Hepatocyte (in vitro differentiated cells): ENCODE measurements around the gene CDC6. TPM values are rescaled to one million over a fixed set of nuclear protein-coding genes. Genes with fewer than 3 reads are reported as not detected.
"Not testable (repeated sequence)": the region's sequence is repeated elsewhere in the genome, so short reads cannot be mapped to it uniquely, and the experiment has no call there.

Experiments used
- DNase-seq: peaks from one replicate; pipeline ENCODE4 v3.0.0-alpha.2; 2016; ENCODE audit warnings: low spot score
- H2AFZ ChIP-seq: fragments of 200-600 bp; sonication (generic); 2 replicates; pipeline ENCODE4 v1.6.0; 2016; ENCODE audit warnings: antibody characterized with exemption, mild to moderate bottlenecking
- H3K27ac ChIP-seq: fragments of 200-600 bp; sonication (generic); 2 replicates; pipeline ENCODE4 v1.5.1; 2016; ENCODE audit warnings: mild to moderate bottlenecking
- H3K27me3 ChIP-seq: fragments of 200-600 bp; sonication (generic); 2 replicates; pipeline ENCODE4 v1.6.1; 2016
- H3K36me3 ChIP-seq: fragments of 200-600 bp; sonication (generic); replicated peaks from 2 replicates; pipeline ENCODE4 v1.5.1; 2016; ENCODE audit warnings: low read depth; ENCODE audit not compliant: insufficient read depth
- H3K4me1 ChIP-seq: fragments of 200-600 bp; sonication (generic); 2 replicates; pipeline ENCODE4 v1.5.1; 2016; ENCODE audit warnings: mild to moderate bottlenecking, moderate library complexity; ENCODE audit not compliant: insufficient read depth
- H3K4me2 ChIP-seq: fragments of 200-600 bp; sonication (generic); 2 replicates; pipeline ENCODE4 v1.6.0; 2016
- H3K4me3 ChIP-seq: fragments of 200-600 bp; sonication (generic); 2 replicates; pipeline ENCODE4 v1.5.1; 2016; ENCODE audit warnings: mild to moderate bottlenecking
- H3K79me2 ChIP-seq: fragments of 200-600 bp; sonication (generic); 2 replicates; pipeline ENCODE4 v1.6.0; 2017; ENCODE audit warnings: mild to moderate bottlenecking
- H3K9me2 ChIP-seq: fragments of 200-600 bp; sonication (generic); replicated peaks from 2 replicates; pipeline ENCODE4 v1.6.0; 2017; ENCODE audit warnings: mild to moderate bottlenecking; ENCODE audit not compliant: insufficient read depth
- H3K9me3 ChIP-seq: fragments of 200-600 bp; sonication (generic); 2 replicates; pipeline ENCODE4 v1.5.1; 2016; ENCODE audit warnings: low read depth, mild to moderate bottlenecking
- H4K20me1 ChIP-seq: fragments of 200-600 bp; sonication (generic); 2 replicates; pipeline ENCODE4 v1.6.0; 2016; ENCODE audit warnings: mild to moderate bottlenecking; ENCODE audit not compliant: insufficient read depth, poor library complexity, severe bottlenecking
- CTCF ChIP-seq: fragments of 200-600 bp; sonication (generic); IDR thresholded peaks from 2 replicates; pipeline ENCODE4 v1.5.1; 2016; ENCODE audit warnings: antibody characterized with exemption, mild to moderate bottlenecking; ENCODE audit not compliant: poor library complexity
- EZH2 ChIP-seq: fragments of 200-600 bp; sonication (generic); IDR thresholded peaks from 2 replicates; pipeline ENCODE4 v1.6.1; 2016; ENCODE audit warnings: antibody characterized with exemption, mild to moderate bottlenecking, borderline replicate concordance
- EZH2phosphoT487 ChIP-seq: fragments of 200-600 bp; sonication (generic); IDR thresholded peaks from one replicate; pipeline ENCODE4 v1.6.1; 2018; ENCODE audit warnings: antibody characterized with exemption, mild to moderate bottlenecking, low read depth, moderate library complexity; ENCODE audit not compliant: unreplicated experiment, severe bottlenecking
- WGBS: methylation state at CpG from one replicate; pipeline ENCODE4 v1.1.6; 2016; ENCODE audit warnings: low lambda C conversion rate; ENCODE audit errors: missing lambda C conversion rate; 5-methylcytosine and 5-hydroxymethylcytosine counted together
- polyA plus RNA-seq: library from polyadenylated mRNA; unstranded; fragments of >200 nt; fragmentation: Nextera tagmentation; extraction: Ambion mirVana; gene quantifications from 2 replicates; pipeline ENCODE4 v1.2.1, GENCODE V29; 2016
- total RNA-seq: library from RNA; depleted of rRNA; stranded (reverse); fragments of >200 nt; gene quantifications from 2 replicates; pipeline ENCODE4 v1.2.3, GENCODE V29; 2014

Gene CDC6
- total and polyA plus RNA-seq, 2 experiments from 2014 or later = 5.1 to 5.8 TPM

GRCh38 chr17:40295488-40296436 lies 8.1 kb downstream of the CDC6 start:
- DNase-seq = no peak
- 89% methylated on average over 5 of the region's 5 CpGs for WGBS
- Histone ChIP-seq H3K4me1 (no peaks in the 10 kb centered on the region), H3K9me3 (no peaks in the 10 kb centered on the region), H3K79me2 (no peaks in the 10 kb centered on the region), H3K4me2 (no peak overlapping the region), H3K4me3 (no peak overlapping the region), H3K27me3 (no peaks in the 10 kb centered on the region), H4K20me1 (no peaks in the 10 kb centered on the region), H3K36me3 (no peaks in the 10 kb centered on the region), H3K9me2 (no peaks in the 10 kb centered on the region), H3K27ac (no peak overlapping the region), H2AFZ (no peak overlapping the region)
- TF ChIP-seq EZH2phosphoT487 (no peak), CTCF (no peak), EZH2 (no peak)

DNA sequence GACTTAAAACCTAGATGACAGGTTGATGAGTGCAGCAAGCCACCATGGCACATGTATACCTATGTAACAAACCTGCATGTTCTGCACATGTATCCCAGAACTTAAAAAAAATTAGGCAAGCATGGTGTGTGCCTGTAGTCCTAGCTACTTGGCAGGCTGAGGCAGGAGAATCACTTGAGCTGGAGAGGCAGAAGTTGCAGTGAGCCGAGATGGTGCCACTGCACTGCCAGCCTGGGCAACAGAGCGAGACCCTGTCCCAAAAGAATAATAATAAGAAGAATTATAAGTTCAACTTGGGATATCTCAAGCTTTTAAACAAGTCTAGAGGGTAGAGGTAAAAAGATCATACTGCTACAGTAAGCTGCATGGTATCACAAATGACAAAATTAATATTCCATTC lies 9.8 kb downstream of the CDC6 start:
- H3K79me2 ChIP-seq = no peaks in the 10 kb centered on the region
- no peak overlapping the region for H3K4me3 ChIP-seq
- no peak overlapping the region for H2AFZ ChIP-seq
- no peak overlapping the region for H3K4me2 ChIP-seq
- H3K36me3 ChIP-seq = no peaks in the 10 kb centered on the region
- DNase-seq = no peak
- H3K9me3 ChIP-seq = no peaks in the 10 kb centered on the region
- H3K27ac ChIP-seq = no peak overlapping the region
- no peaks in the 10 kb centered on the region for H3K9me2 ChIP-seq
- H3K4me1 ChIP-seq = no peaks in the 10 kb centered on the region
- no peaks in the 10 kb centered on the region for H4K20me1 ChIP-seq
- TF ChIP-seq EZH2phosphoT487 (no peak), EZH2 (no peak), CTCF (no peak)
- 93% methylated on average over 2 of the region's 2 CpGs for whole genome bisulfite sequencing
- H3K27me3 ChIP-seq = no peaks in the 10 kb centered on the region

- no peak overlapping the region for H3K4me3 ChIP-seq
- H3K79me2 ChIP-seq = no peaks in the 10 kb centered on the region
- H3K9me2 ChIP-seq = no peaks in the 10 kb centered on the region
- DNase-seq = no peak
- H3K9me3 ChIP-seq = no peaks in the 10 kb centered on the region
- WGBS = 68% methylated on average over 3 of the region's 3 CpGs
- no peaks in the 10 kb centered on the region for H3K36me3 ChIP-seq
- peaks cover 5% of the 10 kb centered on the region for H3K4me1 ChIP-seq
- no peak for TF ChIP-seq EZH2phosphoT487
- TF ChIP-seq EZH2 = no peak
- TF ChIP-seq CTCF = no peak
- H2AFZ ChIP-seq = no peak overlapping the region
- H4K20me1 ChIP-seq = no peaks in the 10 kb centered on the region
- no peak overlapping the region for H3K4me2 ChIP-seq
- no peak overlapping the region for H3K27ac ChIP-seq
- H3K27me3 ChIP-seq = no peaks in the 10 kb centered on the region
These were observed 11.0 kb downstream of the CDC6 start for GRCh38 chr17:40298726-40299125.

DNA sequence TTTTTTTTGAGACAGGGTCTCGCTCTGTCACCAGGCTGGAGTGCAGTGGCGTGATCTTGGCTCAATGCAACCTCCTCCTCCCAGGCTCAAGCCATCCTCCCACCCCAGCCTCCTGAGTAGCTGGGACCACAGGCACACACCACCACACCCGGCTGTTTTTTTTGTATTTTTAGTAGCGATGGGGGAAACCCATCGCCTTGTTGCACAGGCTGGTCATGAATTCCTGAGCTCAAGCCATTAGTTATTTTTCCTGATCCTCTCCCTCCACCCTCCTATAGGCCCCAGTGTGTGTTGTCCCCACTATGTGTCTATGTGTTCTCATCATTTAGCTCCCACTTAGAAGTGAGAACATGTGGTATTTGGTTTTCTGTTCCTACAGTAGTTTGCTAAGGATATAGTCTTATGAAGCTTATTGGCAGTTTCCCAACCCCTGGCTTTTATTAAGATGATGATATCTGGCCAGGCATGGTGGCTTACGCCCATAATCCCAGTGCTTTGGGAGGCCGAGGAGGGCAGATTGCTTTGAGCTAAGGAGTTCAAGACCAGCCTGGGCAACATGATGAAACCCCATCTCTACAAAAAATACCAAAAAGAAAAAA lies 11.6 kb downstream of the CDC6 start:
- H3K9me3 ChIP-seq, H3K4me2 ChIP-seq, H3K9me2 ChIP-seq, H3K4me3 ChIP-seq, H3K27ac ChIP-seq, H2AFZ ChIP-seq, H4K20me1 ChIP-seq, DNase-seq, H3K36me3 ChIP-seq, H3K27me3 ChIP-seq, H3K4me1 ChIP-seq, H3K79me2 ChIP-seq: not testable (repeated sequence)
- 92% methylated on average over 7 of the region's 7 CpGs for WGBS
